Muscle of leg (tissue), 16 donors: ENCODE data around the gene ELOVL6. TPM values are rescaled to one million over a fixed set of nuclear protein-coding genes. Genes with fewer than 3 reads are reported as not detected.
"Not testable (repeated sequence)": the region's sequence is repeated elsewhere in the genome, so short reads cannot be mapped to it uniquely, and the experiment has no call there.

ENCODE experiments used
- DNase-seq: peaks from one replicate; pipeline ENCODE4 v3.0.0; 2013
- H3K27ac ChIP-seq: one replicate; pipeline ENCODE4 v1.5.1; 2013; ENCODE audit warnings: mild to moderate bottlenecking, low read length, control low read depth
- H3K27me3 ChIP-seq: one replicate; pipeline ENCODE4 v1.6.1; 2013; ENCODE audit warnings: low read length; ENCODE audit not compliant: control insufficient read depth, insufficient read depth
- H3K36me3 ChIP-seq: one replicate; pipeline ENCODE4 v1.6.1; 2013; ENCODE audit warnings: low read length; ENCODE audit not compliant: control insufficient read depth, insufficient read depth
- H3K4me1 ChIP-seq: one replicate; pipeline ENCODE4 v1.6.1; 2013; ENCODE audit warnings: low read length; ENCODE audit not compliant: control insufficient read depth, insufficient read depth
- H3K4me3 ChIP-seq: one replicate; pipeline ENCODE4 v1.5.1; 2013; ENCODE audit warnings: low read length, control low read depth
- H3K9me3 ChIP-seq: replicated peaks from 2 replicates; pipeline ENCODE4 v1.6.1; 2013; ENCODE audit warnings: low read depth, low read length; ENCODE audit not compliant: control insufficient read depth
- WGBS: methylation state at CpG from one replicate; pipeline ENCODE4 v1.1.5; 2013; ENCODE audit warnings: missing lambda C conversion rate; ENCODE audit not compliant: insufficient coverage; 5-methylcytosine and 5-hydroxymethylcytosine counted together
- long read RNA-seq, 11 donors: transcript quantifications; one replicate each; lab custom pipeline, GENCODE V29; 2026
- polyA plus RNA-seq, 8 donors: library from polyadenylated mRNA; unstranded; fragments of 120-200 nt; gene quantifications; one replicate each; pipeline versions ENCODE4 v1.2.1 to v1.2.3, GENCODE V29; 2013; ENCODE audit warnings: inconsistent platforms in 1 of 8, low replicate concordance in 1 of 8; ENCODE audit not compliant: insufficient read length in 8 of 8, insufficient read depth in 1 of 8
- total RNA-seq: library from RNA; stranded (reverse); fragments of 120-200 nt; gene quantifications from one replicate; pipeline ENCODE4 v1.2.4, GENCODE V29; 2013

The ELOVL6 gene, protein sequence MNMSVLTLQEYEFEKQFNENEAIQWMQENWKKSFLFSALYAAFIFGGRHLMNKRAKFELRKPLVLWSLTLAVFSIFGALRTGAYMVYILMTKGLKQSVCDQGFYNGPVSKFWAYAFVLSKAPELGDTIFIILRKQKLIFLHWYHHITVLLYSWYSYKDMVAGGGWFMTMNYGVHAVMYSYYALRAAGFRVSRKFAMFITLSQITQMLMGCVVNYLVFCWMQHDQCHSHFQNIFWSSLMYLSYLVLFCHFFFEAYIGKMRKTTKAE
- 4.8 TPM for total RNA-seq
- 10 to 100 TPM in 2 of 8 donors, 1 to 10 TPM in 6; 6.3 to 11.3 (median 8.3) TPM for polyA plus RNA-seq
- long read RNA-seq, donor 1, partial matches to known transcripts = 0 of 2 reads
- long read RNA-seq, donor 1, other reads (novel, unspliced or antisense) = 0 of 2 reads
- long read RNA-seq, donor 2 = 0 reads
- long read RNA-seq, donor 3, partial matches to known transcripts = 0 of 3 reads
- long read RNA-seq, donor 3, other reads (novel, unspliced or antisense) = 0 of 3 reads
- long read RNA-seq, donor 4, partial matches to known transcripts = 0 of 3 reads
- long read RNA-seq, donor 4, other reads (novel, unspliced or antisense) = 0 of 3 reads
- long read RNA-seq, donor 5, transcript ELOVL6-201 (4 exons, 3,090 nt) = major isoform, 8 of 9 reads
- long read RNA-seq, donor 5, partial matches to known transcripts = 0 of 9 reads
- long read RNA-seq, donor 5, other reads (novel, unspliced or antisense) = 0 of 9 reads
- long read RNA-seq, donor 6, partial matches to known transcripts = 0 of 2 reads
- long read RNA-seq, donor 6, other reads (novel, unspliced or antisense) = 0 of 2 reads
- long read RNA-seq, donor 7, partial matches to known transcripts = 0 of 1 reads
- long read RNA-seq, donor 7, other reads (novel, unspliced or antisense) = 0 of 1 reads
- long read RNA-seq, donor 8, partial matches to known transcripts = 0 of 1 reads
- long read RNA-seq, donor 8, other reads (novel, unspliced or antisense) = 0 of 1 reads
- long read RNA-seq, donor 9 = 0 reads
- long read RNA-seq, donor 10, partial matches to known transcripts = 0 of 4 reads
- long read RNA-seq, donor 10, other reads (novel, unspliced or antisense) = 0 of 4 reads
- long read RNA-seq, donor 11 = 0 reads

DNA sequence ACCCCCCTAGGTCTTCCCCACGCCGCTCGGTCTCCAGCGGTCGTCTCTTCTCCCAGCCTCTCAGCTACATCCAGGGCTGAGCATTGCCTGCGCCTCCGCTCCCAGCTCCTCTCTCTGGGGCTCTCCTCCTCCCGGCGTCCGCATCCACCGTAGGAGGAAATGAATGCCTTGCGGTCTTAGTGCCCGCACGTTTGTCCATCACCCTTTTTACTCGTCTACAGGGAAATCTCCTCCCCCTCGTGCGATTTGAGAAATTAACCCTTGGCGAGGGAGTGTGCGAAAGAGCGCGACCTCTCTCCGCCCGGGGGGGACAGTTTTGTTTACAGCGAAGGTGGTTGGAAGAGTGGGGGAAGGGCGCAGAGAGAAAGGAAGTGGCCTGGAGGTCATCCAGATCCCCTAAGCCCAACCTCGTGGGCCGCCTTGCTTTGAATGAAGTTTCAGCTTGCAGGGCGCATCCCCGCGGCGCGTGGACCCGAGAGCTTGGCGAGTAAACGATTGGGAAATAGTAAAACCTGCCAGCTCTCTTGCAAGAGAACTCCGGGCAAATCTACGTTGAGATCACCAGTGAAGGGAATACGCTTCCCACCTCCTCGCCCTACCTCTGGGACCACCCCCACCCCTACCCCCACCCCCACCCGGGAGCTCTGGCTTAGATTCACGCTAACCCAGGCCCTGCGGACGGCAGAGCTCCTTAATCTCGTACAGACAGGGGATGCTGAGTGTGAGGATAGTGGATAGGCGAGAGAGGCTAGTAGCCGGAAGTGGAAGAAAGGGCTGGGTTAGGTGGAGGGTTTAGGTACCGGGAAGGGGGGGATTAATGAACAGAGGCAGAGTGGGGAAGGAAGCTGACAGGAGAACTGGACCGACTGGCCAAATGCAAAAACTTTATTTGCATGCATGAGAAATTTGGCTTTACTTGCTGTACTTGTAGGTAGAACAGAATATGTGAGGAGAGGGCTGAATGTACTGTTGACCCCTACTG, at the start of gene ELOVL6:
Gene ELOVL6, minus strand, starts transcription at position 181 of the 982 bp plus-strand sequence. CDS start 280 bp downstream, outside the sequence.
- no peaks in the 10 kb centered on the region for H3K9me3 ChIP-seq
- DNase-seq = peak; percentile 81
- peaks cover 4% of the 10 kb centered on the region for H3K27me3 ChIP-seq
- H3K4me3 ChIP-seq = peak within 1 kb of the TSS; percentile 89
- peaks cover 15% of the 10 kb centered on the region for H3K4me1 ChIP-seq
- WGBS = under 1% methylated on average over 33 of the region's 48 CpGs
- peak within 1 kb of the TSS; percentile 92 for H3K27ac ChIP-seq
- H3K36me3 ChIP-seq = no peaks in the 10 kb centered on the region

DNA sequence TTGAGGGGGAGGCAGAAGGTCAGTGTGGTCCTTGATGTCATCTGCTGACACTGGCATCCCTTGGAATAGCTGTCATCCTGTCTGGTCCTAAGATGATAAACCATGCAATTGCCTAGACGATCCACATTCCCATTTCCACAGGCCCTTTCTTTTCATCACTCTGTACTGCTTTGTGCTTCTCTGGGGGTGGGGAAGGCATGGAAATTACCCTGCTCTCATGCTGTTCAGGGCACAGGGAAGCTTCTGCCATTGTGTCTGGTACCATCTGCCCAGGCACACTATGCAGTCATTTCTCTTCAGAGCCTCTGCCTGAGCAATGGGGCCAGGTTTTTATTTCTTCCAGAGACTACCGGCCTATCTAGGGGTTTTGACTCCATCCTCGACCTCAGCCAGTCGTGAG, 49.7 kb upstream of the ELOVL6 start:
- H3K4me3 ChIP-seq = no peak overlapping the region
- H3K27ac ChIP-seq = no peak overlapping the region
- H3K9me3 ChIP-seq = no peaks in the 10 kb centered on the region
- WGBS = 85% methylated on average over 3 of the region's 4 CpGs
- no peaks in the 10 kb centered on the region for H3K27me3 ChIP-seq
- no peaks in the 10 kb centered on the region for H3K4me1 ChIP-seq
- DNase-seq = no peak
- H3K36me3 ChIP-seq = no peaks in the 10 kb centered on the region

DNA sequence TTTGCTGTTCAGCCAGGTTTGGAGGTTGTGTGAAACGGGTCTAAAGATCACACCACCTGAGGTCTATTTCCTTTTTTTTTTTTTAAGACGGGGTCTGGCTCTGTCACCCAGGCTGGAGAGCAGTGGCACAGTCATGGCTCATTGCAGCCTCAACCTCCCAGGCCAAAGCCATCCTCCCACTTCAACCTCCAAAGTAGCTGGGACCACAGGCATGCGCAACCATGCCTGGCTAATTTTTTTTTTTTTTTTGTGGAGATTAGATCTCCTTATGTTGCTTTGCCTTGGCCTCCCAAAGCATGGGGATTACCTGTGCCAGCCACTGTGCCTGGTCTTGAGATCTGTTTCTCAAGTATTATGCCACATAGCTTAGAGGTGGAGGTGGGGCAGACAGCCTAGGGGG, 49.2 kb upstream of the ELOVL6 start:
- WGBS = 86% methylated on average over 1 of the region's 3 CpGs

DNA sequence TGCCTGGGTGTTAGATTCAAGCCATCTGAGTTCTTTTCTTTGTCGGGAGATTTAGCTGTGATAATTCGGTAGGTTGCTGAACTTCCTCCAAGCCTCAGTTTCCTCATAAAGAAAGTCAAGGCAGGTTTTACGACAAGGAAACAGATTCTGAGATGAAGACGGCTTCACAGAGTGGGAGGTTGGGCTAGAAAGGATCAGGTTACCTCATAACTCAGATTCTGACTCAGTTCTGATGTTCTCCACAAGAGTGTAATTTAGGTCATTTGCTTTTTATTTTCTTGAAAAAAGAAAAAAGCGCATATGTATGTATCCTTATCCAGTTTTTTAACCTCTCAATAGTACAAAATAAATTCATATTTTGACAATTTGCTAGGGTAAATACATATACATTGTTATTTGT, 47.2 kb upstream of the ELOVL6 start:
- no CpG with 5 or more reads among the region's 5 CpGs for WGBS
- Histone ChIP-seq H3K4me1 (no peaks in the 10 kb centered on the region), H3K4me3 (no peak overlapping the region), H3K36me3 (no peaks in the 10 kb centered on the region), H3K27me3 (no peaks in the 10 kb centered on the region), H3K9me3 (no peaks in the 10 kb centered on the region), H3K27ac (no peak overlapping the region)
- DNase-seq = no peak

More for the DNA sequence above, 49.2 kb upstream of the ELOVL6 start:
- H3K4me1 ChIP-seq = no peaks in the 10 kb centered on the region
- no peak for DNase-seq
- H3K27ac ChIP-seq = no peak overlapping the region
- no peaks in the 10 kb centered on the region for H3K36me3 ChIP-seq
- no peaks in the 10 kb centered on the region for H3K9me3 ChIP-seq
- H3K27me3 ChIP-seq = no peaks in the 10 kb centered on the region
- H3K4me3 ChIP-seq = no peak overlapping the region

DNA sequence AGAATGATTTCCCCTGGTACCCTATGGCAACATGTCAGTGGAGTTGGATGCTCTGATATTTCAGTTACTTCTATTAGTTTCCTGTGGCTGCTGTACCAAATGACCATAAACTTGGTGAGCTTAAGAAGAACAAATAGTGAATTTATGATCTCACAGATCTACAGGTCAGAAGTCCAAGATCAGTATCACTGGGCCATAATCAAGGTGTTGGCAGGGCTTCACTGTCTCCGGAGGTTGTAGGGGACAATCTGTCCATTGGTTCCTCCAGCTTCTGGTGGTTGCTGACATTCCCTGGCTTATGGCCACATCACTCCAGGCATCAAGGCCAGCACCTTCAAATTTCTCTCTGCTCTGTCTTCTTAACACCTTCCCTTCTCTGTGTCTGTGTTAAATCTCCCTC, 37.9 kb upstream of the ELOVL6 start:
- Histone ChIP-seq H3K27me3 (no peaks in the 10 kb centered on the region), H3K9me3 (no peaks in the 10 kb centered on the region), H3K36me3 (no peaks in the 10 kb centered on the region), H3K4me3 (no peak overlapping the region), H3K27ac (no peak overlapping the region), H3K4me1 (no peaks in the 10 kb centered on the region)
- WGBS = 67% methylated on average over 1 of the region's 1 CpG
- DNase-seq = no peak

DNA sequence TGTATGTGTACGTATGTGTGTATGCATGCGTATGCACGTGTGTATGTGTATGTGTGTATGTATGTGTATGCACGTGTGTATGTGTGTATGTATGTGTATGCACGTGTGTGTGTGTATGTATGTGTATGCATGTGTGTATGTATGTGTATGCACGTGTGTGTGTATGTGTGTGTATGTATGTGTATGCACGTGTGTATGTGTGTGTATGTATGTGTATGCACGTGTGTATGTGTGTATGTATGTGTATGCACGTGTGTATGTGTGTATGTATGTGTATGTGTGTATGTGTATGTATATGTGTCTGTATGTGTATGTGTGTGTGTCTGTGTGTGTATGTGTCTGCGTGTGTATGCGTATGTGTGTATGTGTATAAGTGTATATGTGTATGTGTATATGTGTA, 35.2 kb upstream of the ELOVL6 start:
- not testable (repeated sequence) for DNase-seq
- WGBS = 89% methylated on average over 11 of the region's 11 CpGs

DNA sequence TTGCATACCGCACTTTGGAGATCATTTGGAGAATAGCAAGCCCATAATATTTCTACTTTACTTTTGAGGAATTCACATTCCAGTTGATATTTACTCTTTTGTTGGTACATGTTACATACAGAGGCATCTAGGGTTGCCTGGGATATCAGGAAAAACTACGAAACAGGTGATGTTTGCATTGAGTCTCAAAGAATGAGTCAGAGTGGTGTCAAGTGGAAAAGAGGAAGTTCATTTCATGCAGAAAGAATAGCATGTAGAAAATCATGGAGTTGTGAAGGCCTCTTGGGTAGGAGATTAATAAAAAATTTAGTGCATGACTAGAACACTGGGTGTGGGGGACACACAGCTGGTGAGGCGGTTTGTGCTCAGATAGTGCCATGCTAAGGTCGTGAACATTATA, 33.5 kb upstream of the ELOVL6 start:
- H3K4me1 ChIP-seq = no peaks in the 10 kb centered on the region
- no peaks in the 10 kb centered on the region for H3K36me3 ChIP-seq
- 75% methylated on average over 2 of the region's 4 CpGs for WGBS
- H3K27me3 ChIP-seq = no peaks in the 10 kb centered on the region
- H3K9me3 ChIP-seq = no peaks in the 10 kb centered on the region
- DNase-seq = no peak
- H3K27ac ChIP-seq = no peak overlapping the region
- no peak overlapping the region for H3K4me3 ChIP-seq

More for the DNA sequence above, 35.2 kb upstream of the ELOVL6 start:
- H3K4me1 ChIP-seq, H3K4me3 ChIP-seq, H3K36me3 ChIP-seq, H3K9me3 ChIP-seq, H3K27me3 ChIP-seq, H3K27ac ChIP-seq: not testable (repeated sequence)

DNA sequence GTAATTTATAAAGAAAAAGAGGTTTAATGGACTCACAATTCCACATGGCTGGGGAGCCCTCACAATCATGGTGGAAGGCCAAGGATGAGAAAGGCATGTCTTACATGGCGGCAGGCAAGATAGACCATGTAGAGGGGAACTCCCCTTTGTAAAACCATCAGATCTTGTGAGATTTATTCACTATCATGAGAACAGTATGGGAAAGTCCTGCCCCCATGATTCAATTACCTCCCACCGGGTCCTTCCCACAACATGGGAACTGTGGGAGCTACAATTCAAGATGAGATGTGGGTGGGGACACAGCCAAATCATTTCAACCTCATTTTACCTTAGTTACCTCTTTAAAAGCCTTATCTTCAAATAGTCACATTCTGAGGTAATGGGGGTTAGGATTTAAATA, 30.9 kb upstream of the ELOVL6 start:
- Histone ChIP-seq H3K4me3 (no peak overlapping the region), H3K36me3 (no peaks in the 10 kb centered on the region), H3K27ac (no peak overlapping the region), H3K27me3 (no peaks in the 10 kb centered on the region), H3K4me1 (no peaks in the 10 kb centered on the region), H3K9me3 (no peaks in the 10 kb centered on the region)
- no CpG with 5 or more reads among the region's 2 CpGs for WGBS
- DNase-seq = no peak

DNA sequence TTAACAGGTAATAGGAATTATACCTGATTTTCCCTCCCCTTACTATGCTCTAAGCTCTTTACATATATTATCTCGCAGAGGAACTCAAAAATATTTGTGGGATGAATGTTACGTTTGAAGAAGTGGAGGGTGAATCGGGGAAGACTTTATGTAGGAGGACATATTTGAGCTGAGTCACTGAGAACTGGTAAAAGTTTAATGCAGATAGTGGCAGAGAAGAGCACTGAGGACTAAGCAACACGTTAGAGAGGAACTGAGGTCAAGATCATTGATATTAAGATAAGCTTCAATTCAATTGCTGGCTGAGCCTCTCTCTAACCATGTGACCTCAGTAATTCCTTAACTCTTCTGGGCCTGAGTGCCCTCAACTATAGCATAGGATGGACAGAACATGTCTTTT, 26.4 kb upstream of the ELOVL6 start:
- H3K4me3 ChIP-seq = no peak overlapping the region
- no peak for DNase-seq
- H3K9me3 ChIP-seq = no peaks in the 10 kb centered on the region
- WGBS = 51% methylated on average over 2 of the region's 4 CpGs
- no peak overlapping the region for H3K27ac ChIP-seq
- H3K36me3 ChIP-seq = no peaks in the 10 kb centered on the region
- H3K4me1 ChIP-seq = no peaks in the 10 kb centered on the region
- H3K27me3 ChIP-seq = no peaks in the 10 kb centered on the region
